ENCODE data around the gene ZCRB1. TPM values are rescaled to one million over a fixed set of nuclear protein-coding genes. Genes with fewer than 3 reads are reported as not detected.

ZCRB1 gene
- total and polyA plus RNA-seq, 2 of the 4 experiments (the other 2 are of a cell fraction) = 19.7 to 28.1 TPM

GRCh38 chr12:42308390-42308789 is 17.5 kb downstream of the ZCRB1 start:
- H4K8ac ChIP-seq (ENCODE audit: low read depth in 2 of 2, low read length in 2 of 2) = no peak overlapping the region
- H3K4me1 ChIP-seq (ENCODE audit: control insufficient read depth, insufficient read depth, low read length) = no peaks in the 10 kb centered on the region
- H3K23ac ChIP-seq (ENCODE audit: low read depth, low read length) = no peak overlapping the region
- H3K56ac ChIP-seq (ENCODE audit: extremely low read depth, insufficient read depth, low read length) = no peak overlapping the region
- ATAC-seq (ENCODE audit: low read depth) = no peak
- TF ChIP-seq FOS (IDR thresholded peaks at IDR 0.05; ENCODE audit: low read depth, low read length) = no peak
- no peak for TF ChIP-seq MAFK (IDR thresholded peaks at IDR 0.05; ENCODE audit: low read depth, low read length)
- no peak for TF ChIP-seq CEBPB (IDR thresholded peaks at IDR 0.05; ENCODE audit: low read depth, low read length)
- no peak for TF ChIP-seq RAD21 (IDR thresholded peaks at IDR 0.05; ENCODE audit: low read length)
- TF ChIP-seq POLR2A (IDR thresholded peaks at IDR 0.05; ENCODE audit: low read depth, low read length) = no peak
- TF ChIP-seq SMC3 (IDR thresholded peaks at IDR 0.05; ENCODE audit: low read depth, low read length) = no peak
- TF ChIP-seq, protein P1, sequence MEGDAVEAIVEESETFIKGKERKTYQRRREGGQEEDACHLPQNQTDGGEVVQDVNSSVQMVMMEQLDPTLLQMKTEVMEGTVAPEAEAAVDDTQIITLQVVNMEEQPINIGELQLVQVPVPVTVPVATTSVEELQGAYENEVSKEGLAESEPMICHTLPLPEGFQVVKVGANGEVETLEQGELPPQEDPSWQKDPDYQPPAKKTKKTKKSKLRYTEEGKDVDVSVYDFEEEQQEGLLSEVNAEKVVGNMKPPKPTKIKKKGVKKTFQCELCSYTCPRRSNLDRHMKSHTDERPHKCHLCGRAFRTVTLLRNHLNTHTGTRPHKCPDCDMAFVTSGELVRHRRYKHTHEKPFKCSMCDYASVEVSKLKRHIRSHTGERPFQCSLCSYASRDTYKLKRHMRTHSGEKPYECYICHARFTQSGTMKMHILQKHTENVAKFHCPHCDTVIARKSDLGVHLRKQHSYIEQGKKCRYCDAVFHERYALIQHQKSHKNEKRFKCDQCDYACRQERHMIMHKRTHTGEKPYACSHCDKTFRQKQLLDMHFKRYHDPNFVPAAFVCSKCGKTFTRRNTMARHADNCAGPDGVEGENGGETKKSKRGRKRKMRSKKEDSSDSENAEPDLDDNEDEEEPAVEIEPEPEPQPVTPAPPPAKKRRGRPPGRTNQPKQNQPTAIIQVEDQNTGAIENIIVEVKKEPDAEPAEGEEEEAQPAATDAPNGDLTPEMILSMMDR (conservative IDR thresholded peaks at IDR 0.05; ENCODE audit: low read depth, low read length) = no peak
- TF ChIP-seq MXI1 (IDR thresholded peaks at IDR 0.05; ENCODE audit: borderline replicate concordance, low read depth, low read length) = no peak
- no peak for TF ChIP-seq BHLHE40 (IDR thresholded peaks at IDR 0.05; ENCODE audit: low read depth, low read length)
- TF ChIP-seq MAZ (IDR thresholded peaks at IDR 0.05; ENCODE audit: borderline replicate concordance, low read depth, low read length) = no peak
- TF ChIP-seq RCOR1 (IDR thresholded peaks at IDR 0.05; ENCODE audit: insufficient replicate concordance, low read length) = no peak
- TF ChIP-seq ELK1 (IDR thresholded peaks at IDR 0.05; ENCODE audit: borderline replicate concordance, low read depth, low read length) = no peak
- TF ChIP-seq USF2 (IDR thresholded peaks at IDR 0.05; ENCODE audit: low read depth, low read length) = no peak
- no peak for TF ChIP-seq RFX5 (IDR thresholded peaks at IDR 0.05; ENCODE audit: low read depth, low read length)
- no peak for TF ChIP-seq NFE2L2 (IDR thresholded peaks at IDR 0.05; ENCODE audit: low read depth, low read length)
- H4K20me1 ChIP-seq (ENCODE audit: insufficient read depth, low read length) = no peaks in the 10 kb centered on the region
- H3K4ac ChIP-seq (ENCODE audit: low read depth, low read length) = no peak overlapping the region
- intact Hi-C loops (cut with micrococcal nuclease) (no loop called here), dilution Hi-C loops (cut with HindIII; ENCODE audit: low sequenced_read_pairs, unreplicated experiment) (no loop called here), in situ Hi-C loops (cut with MboI; ENCODE audit: low sequenced_read_pairs) (no loop called here)
- POLR2A ChIA-PET (ENCODE audit: unreplicated experiment) = no interaction called here
- no peak overlapping the region for H4K5ac ChIP-seq (ENCODE audit: low read depth, low read length)
- no peak overlapping the region for H2BK15ac ChIP-seq (ENCODE audit: low read depth, low read length)
- no peak overlapping the region for H3K9ac ChIP-seq (ENCODE audit: low read depth, low read length)
- H3K9me3 ChIP-seq (ENCODE audit: control insufficient read depth, insufficient read depth, low read length) = no peaks in the 10 kb centered on the region
- H3K4me3 ChIP-seq (ENCODE audit: insufficient read depth, low read depth, low read length) = no peak overlapping the region
- H3K4me2 ChIP-seq (ENCODE audit: low read depth, low read length) = no peak overlapping the region
- WGBS, 2 experiments (ENCODE audit: extremely low coverage in 2 of 2, insufficient read length in 1 of 2) = no CpG with 5 or more reads among the region's 2 CpGs
- no peaks in the 10 kb centered on the region for H3K9me1 ChIP-seq (ENCODE audit: insufficient read depth, low read length)
- no peaks in the 10 kb centered on the region for H3K27me3 ChIP-seq (ENCODE audit: control insufficient read depth, insufficient read depth, low read length)
- CTCF ChIA-PET = no interaction called here
- H2BK5ac ChIP-seq (ENCODE audit: low read depth, low read length, poor library complexity, severe bottlenecking) = no peak overlapping the region
- no peak overlapping the region for H3K27ac ChIP-seq (ENCODE audit: insufficient read depth, low read length)
- H4K91ac ChIP-seq (ENCODE audit: insufficient read depth, low read depth, low read length) = no peak overlapping the region
- H3K18ac ChIP-seq (ENCODE audit: low read depth, low read length) = no peak overlapping the region
- H2AK9ac ChIP-seq (replicated peaks; ENCODE audit: low read depth, low read length, poor library complexity) = no peak overlapping the region
- H3K14ac ChIP-seq (replicated peaks; ENCODE audit: low read depth, low read length) = no peak overlapping the region
- no peak overlapping the region for H2AFZ ChIP-seq (replicated peaks; ENCODE audit: low read length, poor library complexity)
- no peaks in the 10 kb centered on the region for H3K36me3 ChIP-seq (ENCODE audit: control insufficient read depth, insufficient read depth, low read length)
- DNase-seq = no peak
- no peak overlapping the region for H2AK5ac ChIP-seq (ENCODE audit: low read depth, low read length)
- no peaks in the 10 kb centered on the region for H3K79me1 ChIP-seq (ENCODE audit: low read depth in 1 of 2, low read length in 2 of 2)
- BruUV-seq (replicated peaks) = no TSS peak
- H2BK20ac ChIP-seq (ENCODE audit: low read depth, low read length) = no peak overlapping the region
- H2BK120ac ChIP-seq (ENCODE audit: low read depth, low read length) = no peak overlapping the region

Data from IMR-90 (cell line).